AG04449 (cell line): ENCODE results near the gene EDC4.
A peak's percentile ranks its signal among the peaks of the same experiment; 100 is the strongest.
"Not testable (repeated sequence)": the region's sequence is repeated elsewhere in the genome, so short reads cannot be mapped to it uniquely, and the experiment has no call there.

Experiments
- CTCF ChIA-PET: fragments of 350-600 bp; formaldehyde crosslinking; extraction: SDS; loops from one replicate; lab custom pipeline; 2021; ENCODE audit warnings: antibody characterized with exemption; lab: Yijun Ruan, JAX
- POLR2A ChIA-PET: fragments of 400-600, 350-600 bp; formaldehyde crosslinking; extraction: SDS; loops from one replicate; lab custom pipeline; 2020; ENCODE audit warnings: antibody characterized with exemption, inconsistent platforms; lab: Yijun Ruan, JAX
- DNase-seq: peaks from one replicate; pipeline ENCODE4 v3.0.0-alpha.2; 2010; ENCODE audit warnings: low read depth, low spot score
- H3K4me3 ChIP-seq: 2 replicates; pipeline ENCODE4 v1.5.1; 2011; ENCODE audit warnings: low read depth, mild to moderate bottlenecking, control low read depth, low read length
- CTCF ChIP-seq: IDR thresholded peaks from one replicate; pipeline ENCODE4 v1.5.1; 2011; ENCODE audit warnings: mild to moderate bottlenecking, moderate library complexity, low read length, control low read depth, inconsistent platforms; ENCODE audit not compliant: insufficient read depth; ENCODE audit errors: missing control alignments

EDC4 gene

GRCh38 chr16:67909056-67909742 is 36.3 kb downstream of the EDC4 start:
- no peak for TF ChIP-seq CTCF
- ChIA-PET CTCF (interaction anchor here (0.8 to 5.0 kb wide), 4 partner anchors 11 to 93 kb away, joined by 4 to 36 read pairs (median 7); partner anchors contain the start of gene NRN1L), POLR2A (interaction anchor here (0.6 kb wide), 1 partner anchor 26 kb away, joined by 3 read pairs; no protein-coding TSS in a partner anchor)
- no peak overlapping the region for H3K4me3 ChIP-seq
- no peak for DNase-seq

GRCh38 chr16:67910158-67910557 is 37.3 kb downstream of the EDC4 start:
- POLR2A ChIA-PET = no interaction called here
- no peak overlapping the region for H3K4me3 ChIP-seq
- CTCF ChIA-PET = interaction anchor here (0.6 to 5.0 kb wide), 6 partner anchors 15 to 94 kb away, joined by 3 to 36 read pairs (median 4); partner anchors contain the start of gene NRN1L
- no peak for TF ChIP-seq CTCF
- peak; percentile 19 for DNase-seq

GRCh38 chr16:67914758-67915495 is 42.1 kb downstream of the EDC4 start:
- H3K4me3 ChIP-seq = no peak overlapping the region
- no peak for DNase-seq
- CTCF ChIA-PET = interaction anchor here (0.6 to 2.5 kb wide), 10 partner anchors 10 to 394 kb away, joined by 3 to 14 read pairs (median 3); partner anchors contain the start of genes CTCF and CTRL
- TF ChIP-seq CTCF = no peak
- POLR2A ChIA-PET = interaction anchor here (0.6 kb wide), 1 partner anchor 9 kb away, joined by 4 read pairs; no protein-coding TSS in a partner anchor

GRCh38 chr16:67915496-67915769 is 42.6 kb downstream of the EDC4 start:
- CTCF ChIA-PET = interaction anchor here (0.6 to 2.5 kb wide), 5 partner anchors 13 to 394 kb away, joined by 3 to 14 read pairs (median 6); partner anchors contain the start of genes CTCF and CTRL
- H3K4me3 ChIP-seq, DNase-seq, POLR2A ChIA-PET: not testable (repeated sequence)

GRCh38 chr16:67915831-67916723 is 43.2 kb downstream of the EDC4 start:
- POLR2A ChIA-PET = no interaction called here
- no peak for DNase-seq
- no peak for TF ChIP-seq CTCF
- no peak overlapping the region for H3K4me3 ChIP-seq
- CTCF ChIA-PET = interaction anchor here (0.6 to 2.5 kb wide), 7 partner anchors 11 to 395 kb away, joined by 3 to 14 read pairs (median 4); partner anchors contain the start of gene CTCF

- no peak for DNase-seq
- CTCF ChIA-PET = interaction anchor here (0.9 to 2.9 kb wide), 7 partner anchors 10 to 101 kb away, joined by 3 to 14 read pairs (median 6); partner anchors contain the start of gene NRN1L
- no peak overlapping the region for H3K4me3 ChIP-seq
- no peak for TF ChIP-seq CTCF
- POLR2A ChIA-PET = interaction anchor here (1.2 kb wide), 1 partner anchor 18 kb away, joined by 6 read pairs; no protein-coding TSS in a partner anchor
Observed at GRCh38 chr16:67917140-67917851, 44.4 kb downstream of the EDC4 start.
